IPS-18a (cell line): ENCODE results near the gene SMG6.

Source experiments
- H3K27ac ChIP-seq: one replicate; pipeline ENCODE4 v1.5.1; 2013; ENCODE audit warnings: low read length
- H3K27me3 ChIP-seq: one replicate; pipeline ENCODE4 v1.6.1; 2013; ENCODE audit warnings: mild to moderate bottlenecking, low read length; ENCODE audit not compliant: control insufficient read depth, insufficient read depth
- H3K36me3 ChIP-seq: one replicate; pipeline ENCODE4 v1.6.1; 2013; ENCODE audit warnings: low read depth, low read length; ENCODE audit not compliant: control insufficient read depth
- H3K4me1 ChIP-seq: one replicate; pipeline ENCODE4 v1.6.1; 2013; ENCODE audit warnings: low read depth, low read length; ENCODE audit not compliant: control insufficient read depth
- H3K4me3 ChIP-seq: one replicate; pipeline ENCODE4 v1.5.1; 2013; ENCODE audit warnings: low read length
- H3K9ac ChIP-seq: one replicate; pipeline ENCODE4 v1.6.1; 2013; ENCODE audit warnings: mild to moderate bottlenecking, low read length, moderate library complexity
- H3K9me3 ChIP-seq: one replicate; pipeline ENCODE4 v1.6.1; 2013; ENCODE audit warnings: low read depth, low read length; ENCODE audit not compliant: control insufficient read depth

SMG6 gene

GRCh38 chr17:2299136-2299535 lies 4.4 kb downstream of the SMG6 start:
- Histone ChIP-seq H3K4me1 (no peaks in the 10 kb centered on the region), H3K36me3 (peaks cover 46% of the 10 kb centered on the region), H3K27ac (no peak overlapping the region)

GRCh38 chr17:2297023-2297422 lies 6.6 kb downstream of the SMG6 start:
- no peak overlapping the region for H3K9ac ChIP-seq
- no peak overlapping the region for H3K27ac ChIP-seq
- H3K9me3 ChIP-seq = no peaks in the 10 kb centered on the region
- no peak overlapping the region for H3K4me3 ChIP-seq
- H3K36me3 ChIP-seq = peaks cover 58% of the 10 kb centered on the region
- no peaks in the 10 kb centered on the region for H3K4me1 ChIP-seq
- H3K27me3 ChIP-seq = no peaks in the 10 kb centered on the region

More at GRCh38 chr17:2299136-2299535, 4.4 kb downstream of the SMG6 start:
- no peaks in the 10 kb centered on the region for H3K27me3 ChIP-seq
- no peak overlapping the region for H3K9ac ChIP-seq
- H3K9me3 ChIP-seq = no peaks in the 10 kb centered on the region
- H3K4me3 ChIP-seq = no peak overlapping the region

- Histone ChIP-seq H3K9ac (no peak overlapping the region), H3K36me3 (peaks cover 67% of the 10 kb centered on the region), H3K27ac (no peak overlapping the region), H3K9me3 (no peaks in the 10 kb centered on the region), H3K4me3 (no peak overlapping the region), H3K27me3 (no peaks in the 10 kb centered on the region), H3K4me1 (no peaks in the 10 kb centered on the region)
These were observed 8.0 kb downstream of the SMG6 start for GRCh38 chr17:2295575-2295974.

- H3K9me3 ChIP-seq = no peaks in the 10 kb centered on the region
- H3K9ac ChIP-seq = no peak overlapping the region
- H3K27me3 ChIP-seq = no peaks in the 10 kb centered on the region
- no peak overlapping the region for H3K27ac ChIP-seq
- H3K4me3 ChIP-seq = no peak overlapping the region
- H3K4me1 ChIP-seq = no peaks in the 10 kb centered on the region
- H3K36me3 ChIP-seq = peaks cover 62% of the 10 kb centered on the region
These were observed 11.5 kb downstream of the SMG6 start for GRCh38 chr17:2292100-2292499.

GRCh38 chr17:2289878-2290478 lies 13.6 kb downstream of the SMG6 start:
- Histone ChIP-seq H3K9me3 (no peaks in the 10 kb centered on the region), H3K9ac (no peak overlapping the region), H3K27ac (no peak overlapping the region), H3K4me3 (no peak overlapping the region), H3K27me3 (no peaks in the 10 kb centered on the region), H3K4me1 (no peaks in the 10 kb centered on the region), H3K36me3 (peaks cover 50% of the 10 kb centered on the region)

GRCh38 chr17:2283302-2283701 lies 20.3 kb downstream of the SMG6 start:
- no peak overlapping the region for H3K4me3 ChIP-seq
- H3K9me3 ChIP-seq = no peaks in the 10 kb centered on the region
- H3K36me3 ChIP-seq = peaks cover 55% of the 10 kb centered on the region
- H3K27ac ChIP-seq = no peak overlapping the region
- H3K9ac ChIP-seq = no peak overlapping the region
- H3K4me1 ChIP-seq = no peaks in the 10 kb centered on the region
- no peaks in the 10 kb centered on the region for H3K27me3 ChIP-seq

GRCh38 chr17:2282297-2282873 lies 21.2 kb downstream of the SMG6 start:
- H3K9ac ChIP-seq = no peak overlapping the region
- H3K36me3 ChIP-seq = peaks cover 49% of the 10 kb centered on the region
- no peaks in the 10 kb centered on the region for H3K4me1 ChIP-seq
- no peak overlapping the region for H3K4me3 ChIP-seq
- H3K27me3 ChIP-seq = no peaks in the 10 kb centered on the region
- no peak overlapping the region for H3K27ac ChIP-seq
- H3K9me3 ChIP-seq = no peaks in the 10 kb centered on the region

- no peaks in the 10 kb centered on the region for H3K4me1 ChIP-seq
- no peaks in the 10 kb centered on the region for H3K9me3 ChIP-seq
- H3K27me3 ChIP-seq = no peaks in the 10 kb centered on the region
- H3K4me3 ChIP-seq = no peak overlapping the region
- no peak overlapping the region for H3K27ac ChIP-seq
- no peak overlapping the region for H3K9ac ChIP-seq
- peaks cover 41% of the 10 kb centered on the region for H3K36me3 ChIP-seq
These were observed 23.9 kb downstream of the SMG6 start for GRCh38 chr17:2279707-2280106.

GRCh38 chr17:2277429-2278170 lies 26.0 kb downstream of the SMG6 start:
- peaks cover 32% of the 10 kb centered on the region for H3K36me3 ChIP-seq

GRCh38 chr17:2275722-2276121 lies 27.9 kb downstream of the SMG6 start:
- Histone ChIP-seq H3K27me3 (no peaks in the 10 kb centered on the region), H3K4me1 (no peaks in the 10 kb centered on the region), H3K9me3 (no peaks in the 10 kb centered on the region), H3K9ac (no peak overlapping the region), H3K27ac (no peak overlapping the region), H3K4me3 (no peak overlapping the region), H3K36me3 (peaks cover 16% of the 10 kb centered on the region)

More at GRCh38 chr17:2277429-2278170, 26.0 kb downstream of the SMG6 start:
- Histone ChIP-seq H3K4me3 (no peak overlapping the region), H3K4me1 (no peaks in the 10 kb centered on the region), H3K27ac (no peak overlapping the region), H3K9ac (no peak overlapping the region), H3K9me3 (no peaks in the 10 kb centered on the region), H3K27me3 (no peaks in the 10 kb centered on the region)

- H3K27me3 ChIP-seq = no peaks in the 10 kb centered on the region
- no peaks in the 10 kb centered on the region for H3K9me3 ChIP-seq
- peaks cover 9% of the 10 kb centered on the region for H3K36me3 ChIP-seq
- H3K27ac ChIP-seq = no peak overlapping the region
- no peak overlapping the region for H3K4me3 ChIP-seq
- H3K9ac ChIP-seq = no peak overlapping the region
- H3K4me1 ChIP-seq = no peaks in the 10 kb centered on the region
These were observed 29.2 kb downstream of the SMG6 start for GRCh38 chr17:2274414-2274813.
